Sigmoid colon (tissue), 7 donors: ENCODE measurements around the gene TCAP. TPM values are rescaled to one million over a fixed set of nuclear protein-coding genes. Genes with fewer than 3 reads are reported as not detected.

Experiments
- DNase-seq: peaks from one replicate; pipeline ENCODE4 v3.0.0-alpha.2; 2019
- H3K27ac ChIP-seq, 4 donors: fragments of 200-600 bp; sonication (generic); one replicate each; pipeline ENCODE4 v1.5.1; 2016 to 2019; ENCODE audit warnings: mild to moderate bottlenecking in 1 of 4
- H3K27me3 ChIP-seq, 3 donors: fragments of 200-600 bp; sonication (generic); one replicate each; pipeline ENCODE4 v1.5.1; 2019; ENCODE audit warnings: mild to moderate bottlenecking in 1 of 3
- H3K36me3 ChIP-seq, 4 donors: fragments of 200-600 bp; sonication (generic); one replicate each; pipeline ENCODE4 v1.5.1; 2016 to 2019
- H3K4me1 ChIP-seq, 4 donors: fragments of 200-600 bp; sonication (generic); one replicate each; pipeline ENCODE4 v1.5.1; 2017 to 2019
- H3K4me3 ChIP-seq, 4 donors: fragments of 200-600 bp; sonication (generic); one replicate each; pipeline ENCODE4 v1.5.1; 2017 to 2019; ENCODE audit warnings: mild to moderate bottlenecking in 2 of 4, moderate library complexity in 1 of 4
- H3K9me3 ChIP-seq, 4 donors: fragments of 200-600 bp in 3 of 4; sonication (generic) in 3 of 4; one replicate each; pipeline versions ENCODE4 v1.5.1 to v1.6.1; 2013 to 2019
- EP300 ChIP-seq, 4 donors: sonication (generic); formaldehyde crosslinking; IDR thresholded peaks; one replicate each; pipeline ENCODE4 v1.6.1; 2017; ENCODE audit warnings: antibody characterized with exemption in 4 of 4
- POLR2A ChIP-seq, 2 donors: fragments of 450-650 bp; IDR thresholded peaks; one replicate each; pipeline ENCODE4 v1.6.1; 2016; ENCODE audit warnings: antibody characterized with exemption in 2 of 2, mild to moderate bottlenecking in 2 of 2, moderate library complexity in 2 of 2
- POLR2AphosphoS5 ChIP-seq, 4 donors: sonication (generic); formaldehyde crosslinking; IDR thresholded peaks; one replicate each; pipeline ENCODE4 v1.6.1; 2017; ENCODE audit warnings: antibody characterized with exemption in 4 of 4
- WGBS, 2 donors: extraction: QIAGEN DNeasy Blood & Tissue Kit; methylation state at CpG; one replicate each; pipeline ENCODE4 v1.1.7; 2013; 5-methylcytosine and 5-hydroxymethylcytosine counted together
- intact Hi-C: fragments of 100-400 bp; cut with DNase I; formaldehyde crosslinking; loops from one replicate; pipeline ENCODE4 v1.15.1; 2023
- polyA plus RNA-seq, 3 donors: library from polyadenylated mRNA; stranded (reverse); fragments of 200-250 nt; gene quantifications; one replicate each; pipeline ENCODE4 v1.2.3, GENCODE V29; 2013
- total RNA-seq, 4 donors: library from RNA; depleted of rRNA; stranded (reverse); fragments of >200 nt; gene quantifications; one replicate each; pipeline ENCODE4 v1.1.0, GENCODE V29; 2016
- TF ChIP-seq, protein P1 (sequence below), 4 experiments: fragments of 450-650 bp in 3 of 4; fragments of 200-600 bp in 1 of 4; IDR thresholded peaks; one replicate each; pipeline ENCODE4 v1.5.1; 2016 to 2019; ENCODE audit warnings: antibody characterized with exemption in 4 of 4, mild to moderate bottlenecking in 3 of 4, moderate library complexity in 2 of 4
- donor health status: healthy with polysubstance abuse.
- donor health status: Bipolar disorder and iron deficiency.
- donor health status: healthy.

Gene TCAP
- total and polyA plus RNA-seq, 7 donors = 0.49 to 3.5 (median 1.1) TPM; not detected in 1

GRCh38 chr17:39655105-39655504, 10.0 kb upstream of the TCAP start:
- 90 to 91% methylated on average over 2 of the region's 2 CpGs for WGBS, 2 donors
- Histone ChIP-seq H3K4me1 (no peaks in the 10 kb centered on the region), H3K9me3 (no peaks in the 10 kb centered on the region), H3K4me3 (no peak overlapping the region), H3K27ac (no peak overlapping the region), H3K36me3 (peaks cover 0 to 37% (median 3%) of the 10 kb centered on the region in 4 donors), H3K27me3 (no peaks in the 10 kb centered on the region)
- TF ChIP-seq POLR2AphosphoS5 (IDR thresholded peaks at IDR 0.05) = no peak
- TF ChIP-seq POLR2A (IDR thresholded peaks at IDR 0.05) = no peak
- TF ChIP-seq, protein P1, sequence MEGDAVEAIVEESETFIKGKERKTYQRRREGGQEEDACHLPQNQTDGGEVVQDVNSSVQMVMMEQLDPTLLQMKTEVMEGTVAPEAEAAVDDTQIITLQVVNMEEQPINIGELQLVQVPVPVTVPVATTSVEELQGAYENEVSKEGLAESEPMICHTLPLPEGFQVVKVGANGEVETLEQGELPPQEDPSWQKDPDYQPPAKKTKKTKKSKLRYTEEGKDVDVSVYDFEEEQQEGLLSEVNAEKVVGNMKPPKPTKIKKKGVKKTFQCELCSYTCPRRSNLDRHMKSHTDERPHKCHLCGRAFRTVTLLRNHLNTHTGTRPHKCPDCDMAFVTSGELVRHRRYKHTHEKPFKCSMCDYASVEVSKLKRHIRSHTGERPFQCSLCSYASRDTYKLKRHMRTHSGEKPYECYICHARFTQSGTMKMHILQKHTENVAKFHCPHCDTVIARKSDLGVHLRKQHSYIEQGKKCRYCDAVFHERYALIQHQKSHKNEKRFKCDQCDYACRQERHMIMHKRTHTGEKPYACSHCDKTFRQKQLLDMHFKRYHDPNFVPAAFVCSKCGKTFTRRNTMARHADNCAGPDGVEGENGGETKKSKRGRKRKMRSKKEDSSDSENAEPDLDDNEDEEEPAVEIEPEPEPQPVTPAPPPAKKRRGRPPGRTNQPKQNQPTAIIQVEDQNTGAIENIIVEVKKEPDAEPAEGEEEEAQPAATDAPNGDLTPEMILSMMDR (IDR thresholded peaks at IDR 0.05) = no peak
- TF ChIP-seq EP300 (IDR thresholded peaks at IDR 0.05) = no peak
- intact Hi-C loops = no loop called here
- DNase-seq = no peak

DNA sequence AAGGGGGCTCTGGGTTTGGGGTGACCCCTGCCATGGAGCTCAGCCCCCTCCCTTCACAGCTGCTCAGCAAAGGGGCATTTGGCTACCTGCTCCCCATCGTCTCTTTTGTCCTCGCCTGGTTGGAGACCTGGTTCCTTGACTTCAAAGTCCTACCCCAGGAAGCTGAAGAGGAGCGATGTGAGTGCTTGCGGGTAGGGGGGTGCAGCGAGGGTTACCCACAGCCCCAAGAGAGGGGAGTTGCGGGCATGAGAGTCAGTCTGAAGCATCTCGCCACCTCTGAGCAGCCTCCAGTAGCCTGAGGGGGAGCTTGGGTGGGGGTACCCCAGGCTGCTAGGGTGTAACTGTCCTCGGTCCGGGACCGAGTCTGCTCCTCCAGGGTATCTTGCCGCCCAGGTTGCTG, 6.8 kb upstream of the TCAP start:
- WGBS, 2 donors = 89 to 97% methylated on average over 11 of the region's 11 CpGs
- Histone ChIP-seq H3K36me3 (peaks cover 0 to 63% (median 11%) of the 10 kb centered on the region in 4 donors), H3K27me3 (no peaks in the 10 kb centered on the region), H3K27ac (peak overlapping the region in 3 of 4 donors; percentile 28 to 59 (median 55)), H3K9me3 (no peaks in the 10 kb centered on the region), H3K4me3 (no peak overlapping the region), H3K4me1 (peaks cover 0 to 16% (median 5%) of the 10 kb centered on the region in 4 donors)
- TF ChIP-seq POLR2AphosphoS5 (IDR thresholded peaks at IDR 0.05) (no peak), EP300 (IDR thresholded peaks at IDR 0.05) (no peak), POLR2A (IDR thresholded peaks at IDR 0.05) (no peak)
- TF ChIP-seq, protein P1 (IDR thresholded peaks at IDR 0.05) = no peak
- DNase-seq = no peak
- intact Hi-C loops = no loop called here

DNA sequence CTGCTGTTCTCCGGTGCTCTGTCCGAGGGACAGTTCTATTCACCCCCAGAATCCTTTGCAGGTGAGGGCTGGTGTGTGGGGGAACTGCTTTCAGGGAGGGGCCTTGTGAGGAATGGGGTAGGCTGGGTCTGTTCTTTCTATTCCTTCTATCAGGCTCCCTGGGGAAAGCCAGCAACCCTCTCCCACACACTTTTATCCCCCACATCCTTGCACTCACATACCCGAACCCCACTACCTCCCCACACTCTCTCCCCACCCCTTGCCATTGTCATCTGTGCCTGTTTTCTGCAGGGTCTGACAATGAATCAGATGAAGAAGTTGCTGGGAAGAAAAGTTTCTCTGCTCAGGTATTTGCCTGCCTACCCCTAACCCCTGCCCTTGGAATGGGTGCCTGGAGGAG, 6.4 kb upstream of the TCAP start:
- Histone ChIP-seq H3K4me1 (peaks cover 0 to 21% (median 5%) of the 10 kb centered on the region in 4 donors), H3K4me3 (no peak overlapping the region), H3K27me3 (no peaks in the 10 kb centered on the region), H3K9me3 (no peaks in the 10 kb centered on the region), H3K36me3 (peaks cover 0 to 63% (median 11%) of the 10 kb centered on the region in 4 donors), H3K27ac (peak overlapping the region; percentile 28 to 59 (median 57))
- TF ChIP-seq, protein P1 (IDR thresholded peaks at IDR 0.05) = no peak
- TF ChIP-seq EP300 (IDR thresholded peaks at IDR 0.05) = no peak
- TF ChIP-seq POLR2A (IDR thresholded peaks at IDR 0.05) = no peak
- no peak for TF ChIP-seq POLR2AphosphoS5 (IDR thresholded peaks at IDR 0.05)
- intact Hi-C loops = no loop called here
- no peak for DNase-seq
- 88 to 89% methylated on average over 3 of the region's 3 CpGs for WGBS, 2 donors

DNA sequence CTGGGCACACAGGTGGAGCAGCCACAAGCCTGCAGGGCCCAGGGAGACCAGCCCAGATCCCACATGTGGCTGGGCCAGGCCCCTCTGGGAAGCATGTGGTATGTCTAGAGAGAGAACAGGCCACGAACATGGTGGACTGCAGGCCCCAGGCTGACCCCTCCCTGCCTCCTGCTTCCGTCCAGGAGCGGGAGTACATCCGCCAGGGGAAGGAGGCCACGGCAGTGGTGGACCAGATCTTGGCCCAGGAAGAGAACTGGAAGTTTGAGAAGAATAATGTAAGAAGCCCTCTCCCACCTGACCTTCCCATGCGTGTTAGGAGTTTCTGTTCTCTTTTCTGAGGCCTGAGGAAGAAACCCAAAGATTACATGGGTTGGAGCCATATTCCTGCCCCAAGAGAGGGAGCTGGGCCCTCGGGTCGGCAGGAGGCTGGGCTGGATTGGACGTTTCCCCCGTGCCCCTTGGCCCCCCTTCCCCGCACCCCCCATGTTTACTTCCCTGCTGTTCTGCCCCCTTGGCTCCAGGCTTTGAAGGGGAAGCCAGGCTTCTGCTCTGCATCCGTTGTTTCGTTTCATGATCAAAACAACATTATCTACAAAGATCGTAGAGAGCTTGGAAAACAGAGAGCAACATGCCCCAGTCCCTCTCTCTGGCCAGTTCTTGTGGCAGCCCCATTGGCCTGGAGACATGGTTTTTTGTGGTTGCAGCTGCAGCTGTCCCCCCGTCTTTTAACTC, 5.7 kb upstream of the TCAP start:
- intact Hi-C loops = no loop called here
- H3K27ac ChIP-seq = peak overlapping the region; percentile 54 to 62 (median 59)
- no peak for DNase-seq
- WGBS, 2 donors = 51 to 74% methylated on average over 15 of the region's 15 CpGs
- peaks cover 0 to 63% (median 11%) of the 10 kb centered on the region in 4 donors for H3K36me3 ChIP-seq
- no peaks in the 10 kb centered on the region for H3K9me3 ChIP-seq
- no peak for TF ChIP-seq POLR2A (IDR thresholded peaks at IDR 0.05)
- TF ChIP-seq, protein P1 (IDR thresholded peaks at IDR 0.05) = no peak
- no peak for TF ChIP-seq EP300 (IDR thresholded peaks at IDR 0.05)
- TF ChIP-seq POLR2AphosphoS5 (IDR thresholded peaks at IDR 0.05) = no peak
- H3K4me3 ChIP-seq = no peak overlapping the region
- H3K4me1 ChIP-seq = peaks cover 0 to 21% (median 5%) of the 10 kb centered on the region in 4 donors
- H3K27me3 ChIP-seq = no peaks in the 10 kb centered on the region
